Activated effector memory CD4-positive, alpha-beta T cell treated with anti-CD3 and anti-CD28 coated beads, Interleukin-2, amount 50 U/mL, for 16 hours (primary cell): Measurements from ENCODE around the gene TMEM168.
"Not testable (repeated sequence)": the region's sequence is repeated elsewhere in the genome, so short reads cannot be mapped to it uniquely, and the experiment has no call there.

ENCODE experiments used
- DNase-seq: peaks from one replicate; pipeline ENCODE4 v3.0.0-alpha.2; 2020

The TMEM168 gene

GRCh38 chr7:112777406-112777805 is 12.8 kb downstream of the TMEM168 start:
- no peak for DNase-seq

DNA sequence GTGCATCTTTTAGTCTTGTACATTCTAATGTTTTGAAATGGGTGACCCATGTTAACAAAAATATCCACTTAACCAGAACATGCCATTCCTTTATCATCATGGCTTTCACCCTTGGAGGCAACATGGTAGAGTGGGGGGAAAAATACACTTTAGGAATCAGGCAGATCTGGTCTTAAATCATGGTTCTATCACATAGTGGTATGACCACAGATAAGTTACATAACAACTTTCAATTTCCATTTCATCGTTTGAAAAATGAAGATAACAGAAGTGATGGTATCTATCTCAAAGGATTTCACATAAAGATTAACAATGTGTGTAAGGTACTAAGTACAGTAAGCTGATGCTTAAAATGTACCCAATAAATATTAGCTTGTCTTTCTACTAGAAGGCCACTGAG is 19.0 kb downstream of the TMEM168 start:
- DNase-seq: no peak

- no peak for DNase-seq
These were observed 20.1 kb downstream of the TMEM168 start for GRCh38 chr7:112770051-112770450.

DNA sequence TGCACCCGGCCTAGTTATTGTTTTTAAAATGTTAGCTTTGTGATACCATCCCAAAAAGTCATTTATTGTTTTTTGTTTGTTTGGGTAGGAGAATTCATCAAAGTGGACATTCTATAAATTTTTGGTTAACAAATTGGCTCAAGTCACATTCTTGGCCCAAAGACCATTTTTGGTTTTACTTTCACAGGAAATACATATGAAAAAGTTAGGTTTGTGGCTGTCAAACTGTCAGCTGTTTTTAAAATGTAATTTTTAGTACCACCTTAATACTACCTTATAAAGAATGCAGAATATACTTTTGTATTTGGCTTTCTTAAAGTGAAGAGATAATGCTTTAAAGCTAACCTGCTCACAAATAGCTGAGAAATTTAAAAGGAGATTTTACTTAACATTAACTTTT is 25.1 kb downstream of the TMEM168 start:
- DNase-seq: no peak

- no peak for DNase-seq
These were observed 26.2 kb downstream of the TMEM168 start for GRCh38 chr7:112763996-112764395.

DNA sequence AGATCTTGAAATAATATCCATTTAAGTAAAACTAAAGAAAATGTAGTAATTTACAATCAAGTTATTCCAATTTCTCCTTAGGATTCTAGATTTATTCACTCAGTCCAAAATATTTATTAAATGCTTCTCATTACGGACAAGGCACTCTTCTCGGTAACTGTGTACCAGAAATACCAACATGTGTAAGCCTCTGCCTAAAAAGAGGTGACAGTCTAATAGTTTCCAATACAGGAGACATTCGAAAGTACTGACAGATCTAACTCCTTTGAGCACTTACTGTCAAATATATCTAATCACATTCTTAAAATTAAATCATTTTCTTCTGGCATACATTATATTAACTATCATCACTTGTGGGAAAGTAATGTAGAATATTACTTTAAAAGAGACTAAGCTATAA is 26.9 kb downstream of the TMEM168 start:
- DNase-seq: no peak

- DNase-seq: no peak
These were observed 30.3 kb downstream of the TMEM168 start for GRCh38 chr7:112759905-112760304.

DNA sequence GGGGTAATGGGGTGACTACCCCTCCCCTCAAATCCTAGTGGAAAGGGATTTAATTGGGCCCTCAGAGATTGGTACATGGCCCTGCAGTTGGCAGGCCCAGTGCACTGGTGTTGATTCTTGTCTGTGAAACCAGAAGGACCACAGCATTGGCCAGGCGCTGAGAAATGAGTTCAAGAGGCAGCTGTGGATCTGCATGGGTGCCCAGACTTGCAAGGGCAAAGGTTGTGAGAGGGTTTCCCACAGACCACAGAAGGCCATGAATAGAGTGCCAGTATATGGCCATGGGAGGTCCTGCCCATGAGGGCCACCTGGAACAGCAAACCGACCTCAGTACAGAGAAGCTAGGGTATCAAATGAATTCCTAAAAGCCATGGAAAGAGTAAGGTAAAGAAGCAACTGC is 32.9 kb downstream of the TMEM168 start:
- DNase-seq: no peak

DNA sequence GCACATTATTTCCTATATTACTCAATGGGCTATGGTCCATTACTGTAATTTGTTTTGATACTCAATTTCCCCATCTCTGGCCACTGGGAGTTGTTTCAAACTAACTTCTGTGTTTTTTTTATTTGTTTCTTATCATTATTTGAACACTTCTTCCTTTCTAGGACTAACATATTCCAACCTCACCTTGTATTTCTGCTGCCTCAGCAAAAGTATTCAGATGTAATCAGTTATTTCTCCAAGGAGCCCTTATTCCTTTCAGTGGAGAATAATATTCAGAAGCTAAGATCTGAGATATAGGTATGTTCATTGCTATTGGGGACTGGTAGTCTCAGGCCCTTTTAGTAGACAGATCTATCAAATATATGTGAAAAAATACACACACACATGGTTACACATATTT is 36.9 kb downstream of the TMEM168 start:
- no peak for DNase-seq

GRCh38 chr7:112752576-112752975 is 37.6 kb downstream of the TMEM168 start:
- no peak for DNase-seq

DNA sequence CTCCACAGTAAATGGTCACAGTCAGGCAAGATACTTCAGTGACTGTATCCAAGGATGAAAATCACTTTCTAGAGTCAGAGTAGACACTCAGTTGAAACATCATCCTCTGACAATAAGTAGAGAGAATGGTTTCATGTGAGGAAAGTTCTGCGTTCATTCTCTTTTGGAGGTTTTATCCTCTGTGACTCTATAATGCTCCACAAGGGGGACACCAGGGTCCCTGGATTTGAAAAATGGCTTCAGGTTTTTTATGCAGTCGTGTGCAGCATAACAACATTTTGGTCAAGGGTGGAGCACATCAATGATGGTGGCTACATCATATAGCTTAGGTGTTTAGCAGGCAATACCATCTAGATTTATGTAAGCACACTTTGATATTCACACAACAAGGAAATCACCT is 40.4 kb downstream of the TMEM168 start:
- no peak for DNase-seq

DNA sequence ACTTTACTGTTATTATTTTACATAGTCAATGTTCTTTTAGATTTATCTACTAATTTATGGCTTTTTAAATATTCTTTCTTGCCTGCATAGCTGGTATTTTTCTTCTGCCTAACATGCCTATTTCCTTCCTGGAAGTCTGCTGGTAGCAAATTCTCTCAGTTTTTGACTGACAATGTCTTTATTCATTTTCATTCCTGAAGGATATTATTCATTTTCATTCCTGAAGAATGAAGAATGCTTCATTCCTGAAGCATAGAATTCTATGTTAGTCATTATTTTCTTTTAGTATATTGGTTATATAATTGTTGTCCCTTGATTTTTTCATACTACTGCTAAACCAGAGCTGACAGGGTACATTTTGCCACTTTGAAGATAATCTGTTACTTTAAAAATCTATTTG is 41.8 kb downstream of the TMEM168 start:
- DNase-seq: no peak

DNA sequence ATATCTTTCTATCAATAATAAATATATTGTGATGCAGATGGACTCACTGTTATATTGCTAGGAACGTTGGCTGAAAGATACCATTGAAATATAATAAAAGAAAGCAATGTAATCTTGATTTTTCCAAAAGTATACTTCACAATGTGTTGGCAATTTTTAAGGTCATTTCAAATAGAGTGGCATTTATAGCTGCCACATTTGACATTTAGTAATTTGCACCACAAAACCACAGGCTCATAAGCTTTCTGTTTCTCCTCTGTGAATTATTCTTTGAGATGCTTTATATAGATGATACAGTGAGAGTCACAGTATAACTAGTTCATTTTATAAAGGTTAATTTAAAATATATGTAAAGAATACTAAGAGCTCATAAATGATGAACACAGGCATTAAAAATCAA is 44.6 kb downstream of the TMEM168 start:
- DNase-seq: no peak

GRCh38 chr7:112744818-112745217 is 45.4 kb downstream of the TMEM168 start:
- DNase-seq: no peak

- no peak for DNase-seq
These were observed 46.4 kb downstream of the TMEM168 start for GRCh38 chr7:112743811-112744210.

DNA sequence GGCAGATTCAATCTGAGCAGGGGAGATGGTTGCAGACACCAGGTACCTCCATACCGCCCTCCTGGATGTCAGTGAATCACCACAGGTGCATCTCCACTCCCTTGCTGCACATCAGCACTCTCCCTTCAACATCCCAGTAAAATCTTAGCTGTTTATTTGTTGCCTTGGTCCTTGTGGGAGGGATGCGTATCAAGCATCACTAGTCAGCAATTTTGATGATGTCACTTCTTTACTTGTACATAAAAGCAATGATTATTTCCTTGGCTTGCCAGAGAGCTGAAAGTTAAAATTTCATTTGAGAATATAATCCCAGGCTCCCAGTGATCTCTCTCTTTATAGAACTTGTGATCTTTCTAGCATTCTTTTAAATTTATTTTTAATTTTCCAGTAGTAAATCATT is 49.5 kb downstream of the TMEM168 start:
- no peak for DNase-seq

GRCh38 chr7:112739436-112740180 is 50.6 kb downstream of the TMEM168 start:
- DNase-seq: no peak

DNA sequence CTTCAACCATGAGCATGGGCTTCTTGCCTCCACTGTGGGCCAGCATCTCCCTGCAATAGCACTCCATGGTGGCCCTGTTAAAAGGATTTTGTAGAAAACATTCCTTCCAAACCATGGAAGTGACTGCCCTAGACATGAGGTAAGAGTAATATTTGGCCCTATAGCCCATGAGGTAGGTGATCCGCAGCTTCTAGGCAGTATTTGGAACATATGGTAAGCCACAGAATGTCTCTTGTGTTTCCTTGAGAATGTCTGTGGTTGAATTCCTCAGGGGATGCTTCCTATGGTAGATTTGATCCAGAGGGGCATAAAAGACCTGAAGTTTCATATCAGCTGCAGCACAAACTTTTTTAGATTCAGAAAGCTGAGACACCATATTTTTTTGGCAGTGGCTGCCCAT is 54.9 kb downstream of the TMEM168 start:
- no peak for DNase-seq

GRCh38 chr7:112731324-112731723 is 58.9 kb downstream of the TMEM168 start:
- not testable (repeated sequence) for DNase-seq

- no peak for DNase-seq
These were observed 64.1 kb downstream of the TMEM168 start for GRCh38 chr7:112726076-112726475.

DNA sequence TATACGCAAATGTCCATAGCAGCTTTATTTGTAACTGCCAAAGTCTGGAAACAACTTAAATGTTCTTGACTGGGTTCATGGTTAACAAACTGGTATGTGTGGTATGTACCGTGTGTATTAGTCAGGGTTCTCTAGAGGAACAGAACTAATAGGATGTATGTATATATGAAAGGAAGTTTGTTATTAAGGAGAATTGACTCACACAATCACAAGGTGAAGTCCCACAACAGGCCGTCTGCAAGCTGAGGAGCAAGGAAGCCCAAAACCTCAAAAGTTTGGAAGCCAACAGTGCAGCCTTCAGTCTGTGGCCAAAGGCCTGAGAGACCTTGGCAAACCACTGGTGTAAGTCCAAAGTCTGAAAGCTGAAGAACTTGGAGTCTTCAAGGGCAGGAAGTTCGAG is 66.8 kb downstream of the TMEM168 start:
- no peak for DNase-seq

DNA sequence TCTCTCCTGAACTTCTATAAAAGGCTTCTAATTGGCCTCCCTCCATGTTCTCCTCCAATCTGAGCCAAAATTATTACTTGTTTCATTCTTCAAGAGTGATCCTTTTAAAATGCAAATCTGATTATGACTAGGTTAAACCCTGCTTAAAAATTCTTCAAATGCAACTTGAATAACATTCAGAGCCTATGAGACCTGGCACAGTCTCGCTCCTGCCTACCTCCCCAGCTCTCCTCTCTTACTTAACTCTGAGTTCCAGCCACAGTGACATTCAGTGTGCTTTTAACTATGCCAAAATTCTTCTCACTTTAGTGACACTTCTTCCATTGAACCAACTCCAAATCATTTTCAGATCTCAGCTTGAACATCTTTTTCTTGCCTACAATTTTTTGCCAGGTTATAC is 68.8 kb downstream of the TMEM168 start:
- no peak for DNase-seq

DNA sequence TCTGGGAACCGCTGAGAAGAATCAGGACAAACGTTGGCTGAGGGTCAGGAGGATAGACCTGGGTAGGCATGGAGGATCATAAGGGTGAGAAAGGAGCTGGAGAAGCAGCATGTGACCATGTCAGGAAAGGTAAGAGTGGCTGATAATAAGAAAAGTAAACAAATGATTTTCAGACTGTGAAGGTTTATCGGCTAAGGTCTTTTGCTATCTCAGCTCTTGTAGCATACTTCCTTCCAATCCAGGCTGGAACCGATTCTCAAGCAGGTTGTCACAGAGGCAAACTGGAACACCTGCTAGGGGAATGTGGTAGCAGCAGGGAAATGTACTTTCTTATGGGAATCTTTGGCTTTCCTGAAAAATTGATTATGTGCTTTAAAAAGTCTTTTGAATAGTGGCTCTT is 74.7 kb downstream of the TMEM168 start:
- no peak for DNase-seq

- DNase-seq: no peak
These were observed 75.3 kb downstream of the TMEM168 start for GRCh38 chr7:112714917-112715316.
